HT1080 (cell line): ENCODE measurements around the gene TMEM26. TPM values are rescaled to one million over a fixed set of nuclear protein-coding genes. Genes with fewer than 3 reads are reported as not detected.

Experiments
- total RNA-seq: library from RNA; depleted of rRNA; stranded (reverse); fragments of >200 nt; shearing (Covaris generic); gene quantifications from 2 replicates; pipeline ENCODE4 v1.2.3, GENCODE V29; 2014; rRNA removed

Gene TMEM26
- total RNA-seq, 1 experiment from 2014 or later = not detected

Other genes starting within 250 kb of the TMEM26 start
- not detected in 2 replicates for gene CABCOCO1, start 209.5 kb upstream of the TMEM26 start, total RNA-seq